ENCODE data around the gene KRTAP2-4.
"Not testable (repeated sequence)": the region's sequence is repeated elsewhere in the genome, so short reads cannot be mapped to it uniquely, and the experiment has no call there.

KRTAP2-4 gene

DNA sequence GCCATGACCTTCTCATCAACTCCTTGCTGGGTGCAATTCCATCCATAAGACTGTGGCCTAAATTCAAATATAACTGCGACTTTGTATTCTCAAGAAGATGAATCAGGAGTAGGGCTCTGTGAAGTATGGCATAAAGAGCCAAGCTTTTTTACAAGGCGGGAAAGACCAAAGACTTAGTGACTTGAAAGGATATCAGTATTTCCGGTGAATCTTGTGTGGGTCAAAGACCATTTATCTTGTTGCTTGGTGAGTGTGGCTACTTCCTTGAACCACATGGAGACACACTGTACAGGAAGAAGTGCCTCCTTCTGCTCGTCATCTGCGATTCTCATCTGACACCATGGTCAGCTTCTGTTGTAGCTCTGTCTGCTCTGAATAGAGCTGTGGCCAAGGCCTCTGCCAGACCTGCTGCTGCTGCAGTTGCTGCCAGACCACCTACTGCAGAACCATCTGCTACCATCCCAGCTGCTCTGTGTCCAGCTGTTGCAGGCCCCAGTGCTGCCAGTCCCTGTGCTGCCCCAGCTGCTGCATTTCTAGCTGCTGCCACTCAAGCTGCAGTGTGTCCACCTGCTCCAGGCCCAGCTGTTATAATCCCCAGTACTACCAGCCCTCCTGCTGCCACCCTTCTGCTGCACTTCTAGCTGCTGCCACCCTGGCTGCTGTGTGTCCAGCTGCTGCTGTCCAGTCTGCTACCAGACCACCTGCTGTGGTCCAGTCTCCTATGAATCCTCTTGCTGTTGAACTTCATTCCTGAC, 6.1 kb upstream of the KRTAP2-4 start:
- no peak for DNase-seq

DNA sequence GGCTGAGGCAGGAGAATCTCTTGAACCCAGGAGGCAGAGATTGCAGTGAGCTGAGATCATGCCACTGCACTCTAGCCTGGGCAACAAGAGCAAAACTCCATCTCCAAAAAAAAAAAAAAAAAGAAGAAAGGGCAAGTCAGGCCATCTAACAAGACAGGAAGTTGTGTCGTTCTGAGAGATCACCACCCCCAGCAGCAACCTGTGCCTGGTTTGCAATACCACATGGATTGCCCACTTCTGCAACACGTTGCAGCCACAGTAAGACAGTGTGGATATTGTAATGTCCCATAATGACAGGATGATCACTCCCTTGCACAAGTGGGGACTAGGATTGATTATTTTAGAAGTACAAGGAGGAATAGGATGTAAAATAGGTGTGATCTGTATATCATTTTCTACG, 3.4 kb upstream of the KRTAP2-4 start:
- no peak for DNase-seq

DNA sequence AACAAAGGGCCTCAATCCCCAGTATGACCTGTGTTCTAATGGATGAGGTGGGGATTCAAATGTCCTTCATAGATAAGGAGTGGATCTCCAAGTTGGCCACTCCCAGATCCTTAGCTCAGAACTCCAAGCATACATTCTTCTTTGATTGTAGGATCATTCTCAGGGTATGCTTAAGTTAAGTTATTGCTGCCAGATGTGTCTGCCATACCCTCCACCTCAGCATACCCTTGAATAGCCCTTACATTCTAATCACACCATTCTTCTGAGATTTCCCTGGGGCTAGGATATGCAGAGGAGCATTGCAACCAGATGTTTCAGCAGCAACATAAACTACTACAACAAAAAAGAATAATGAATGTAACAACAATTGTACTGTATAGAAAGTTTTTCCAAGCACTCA, 1.6 kb upstream of the KRTAP2-4 start:
- no peak for DNase-seq

DNA sequence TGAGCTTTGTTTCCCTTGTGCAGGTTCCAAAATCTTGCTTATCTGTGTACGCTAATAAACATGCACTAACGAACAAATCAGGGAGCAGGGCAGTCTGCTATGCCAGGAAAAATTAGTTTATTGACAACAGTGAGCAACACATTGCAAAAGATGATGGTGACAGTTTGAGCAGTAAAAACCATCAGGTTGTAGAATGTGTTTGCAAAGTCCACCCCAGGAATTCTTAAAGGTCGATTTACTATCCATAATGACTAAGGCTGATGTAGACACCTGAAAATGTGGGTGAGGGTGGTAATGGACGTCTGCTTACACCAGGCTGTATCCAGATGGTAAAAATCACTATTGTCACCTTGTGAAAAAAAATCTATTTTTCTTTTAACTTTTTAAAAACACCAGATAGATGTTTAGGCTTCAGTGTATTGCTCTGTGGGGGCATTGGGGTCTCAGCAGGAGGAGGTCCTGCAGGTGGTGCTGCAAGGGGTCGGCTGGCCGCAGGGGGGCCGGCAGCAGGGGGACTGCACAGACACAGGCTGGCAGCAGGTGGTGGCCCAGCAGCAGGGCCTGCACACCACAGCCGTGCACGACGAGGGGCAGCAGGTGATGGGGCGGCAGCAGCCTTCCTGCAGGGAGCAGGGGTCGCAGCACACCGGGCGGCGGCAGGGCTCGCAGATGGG, 526 bp downstream of the KRTAP2-4 start:
- DNase-seq, result not testable (repeated sequence)

DNA sequence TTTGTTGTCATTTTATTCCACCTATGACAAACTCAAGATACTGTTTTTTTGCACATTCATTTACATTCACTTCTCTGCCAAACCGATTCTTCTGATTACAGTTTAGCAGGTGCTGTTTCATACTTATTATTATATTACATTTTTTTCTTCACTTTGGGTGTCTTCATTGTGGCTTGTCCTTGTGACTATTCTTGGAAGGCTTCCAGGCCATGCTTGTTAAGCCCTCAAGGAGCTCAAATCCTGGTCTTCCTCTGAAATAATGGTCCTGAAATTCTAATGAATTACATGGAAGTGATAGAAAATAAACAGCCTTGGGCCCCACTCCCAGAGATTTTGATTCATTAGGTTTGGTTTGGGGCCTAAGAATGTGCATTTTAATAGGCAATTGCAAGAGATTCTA, 1.4 kb downstream of the KRTAP2-4 start:
- no peak for DNase-seq

DNA sequence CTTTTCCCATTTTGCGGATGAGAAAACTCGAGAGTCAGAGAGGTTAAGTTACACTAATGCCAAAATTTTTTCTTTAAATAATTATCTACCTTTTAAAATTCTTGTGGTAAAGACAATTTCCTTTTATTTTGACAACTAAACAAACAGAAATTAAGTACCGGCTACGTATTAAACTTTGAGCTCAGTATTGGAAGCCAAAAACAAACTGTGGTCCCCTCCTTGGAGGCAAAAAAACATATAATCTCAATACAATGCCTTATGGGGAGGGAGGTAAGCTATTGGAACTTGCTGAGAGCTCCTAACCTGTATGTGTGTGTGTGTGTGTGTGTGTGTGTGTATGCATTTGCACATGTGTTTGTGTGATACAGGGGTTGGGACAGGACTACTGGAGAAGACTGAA, 2.2 kb downstream of the KRTAP2-4 start:
- DNase-seq, result no peak

DNA sequence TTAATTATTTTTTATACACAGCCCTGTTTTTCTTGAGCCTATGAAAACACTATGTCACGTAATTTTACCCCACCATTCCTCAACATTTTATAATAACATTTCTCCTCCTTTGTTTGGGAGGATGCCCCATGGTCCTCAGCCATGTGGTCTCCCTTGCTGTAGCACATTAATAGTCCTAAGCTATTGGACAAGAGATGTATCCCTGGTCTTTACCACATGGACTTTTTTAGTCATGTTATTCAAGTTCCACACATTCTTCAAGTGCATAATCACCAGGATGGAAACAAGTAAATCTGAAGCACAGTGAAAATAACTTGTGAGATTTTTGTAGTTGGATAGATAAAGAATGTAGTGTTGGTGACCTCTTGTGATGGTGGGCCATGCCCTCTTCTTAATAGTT, 3.7 kb downstream of the KRTAP2-4 start:
- no peak for DNase-seq

DNA sequence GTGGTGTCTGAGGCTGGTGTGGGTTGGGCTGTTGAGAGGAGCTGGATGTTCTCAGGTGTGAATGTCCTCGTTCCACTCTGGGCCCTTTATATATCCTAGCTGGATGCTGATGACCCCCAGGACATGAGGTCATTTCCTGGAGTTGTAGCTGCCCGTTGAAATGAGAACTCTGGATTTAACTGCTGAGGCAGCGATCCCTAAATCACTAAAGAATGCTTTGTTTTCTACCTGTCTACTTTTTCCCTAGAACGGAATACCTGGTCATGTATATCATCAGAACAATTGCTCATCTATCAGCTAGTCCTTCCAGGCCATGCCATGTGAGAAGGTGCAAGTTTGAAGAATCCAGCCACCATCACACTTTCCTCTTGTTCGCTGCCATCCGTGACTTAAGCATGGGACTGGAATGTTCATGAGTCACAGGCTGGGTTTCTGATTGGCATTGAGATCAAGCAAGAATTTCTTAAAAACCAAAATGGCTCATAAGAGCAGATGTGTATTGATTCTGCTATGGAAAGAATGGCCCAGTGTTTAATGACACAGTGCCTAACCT, 5.6 kb downstream of the KRTAP2-4 start, which contains the start of gene KRTAP2-3:
TSS of gene KRTAP2-3 (minus strand) at position 63 of the 553 bp plus-strand sequence. CDS start 64 bp downstream, outside the sequence.
- DNase-seq, result no peak

DNA sequence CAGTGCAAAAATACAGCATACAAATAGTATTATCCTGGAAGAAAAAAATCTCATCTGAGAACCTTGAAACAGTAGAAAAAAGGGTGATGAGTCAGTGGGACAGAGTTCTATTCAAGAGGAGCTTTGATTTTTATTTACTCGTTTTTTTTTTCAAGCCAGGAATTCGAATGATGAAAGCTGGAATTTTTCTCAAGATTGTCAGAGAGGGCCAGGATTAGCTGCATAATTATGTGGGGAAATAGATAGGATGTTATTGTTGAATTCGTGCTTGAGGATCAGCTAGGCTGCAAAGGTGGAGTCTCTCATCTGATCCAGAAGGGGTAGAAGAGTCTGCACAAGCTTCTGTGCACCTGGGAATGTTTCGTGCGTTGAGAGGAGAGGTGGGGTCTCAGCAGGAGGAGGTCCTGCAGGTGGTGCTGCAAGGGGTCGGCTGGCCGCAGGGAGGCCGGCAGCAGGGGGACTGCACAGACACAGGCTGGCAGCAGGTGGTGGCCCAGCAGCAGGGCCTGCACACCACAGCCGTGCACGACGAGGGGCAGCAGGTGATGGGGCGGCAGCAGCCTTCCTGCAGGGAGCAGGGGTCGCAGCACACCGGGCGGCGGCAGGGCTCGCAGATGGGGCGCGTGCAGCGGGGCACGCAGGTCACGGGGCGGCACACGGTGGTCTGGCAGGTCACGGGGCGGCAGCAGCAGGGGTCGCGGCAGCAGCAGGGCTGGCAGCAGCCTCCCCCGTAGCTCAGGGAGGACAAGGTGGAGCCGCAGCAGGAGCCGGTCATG, 6.2 kb downstream of the KRTAP2-4 start:
- DNase-seq, result not testable (repeated sequence)

DNA sequence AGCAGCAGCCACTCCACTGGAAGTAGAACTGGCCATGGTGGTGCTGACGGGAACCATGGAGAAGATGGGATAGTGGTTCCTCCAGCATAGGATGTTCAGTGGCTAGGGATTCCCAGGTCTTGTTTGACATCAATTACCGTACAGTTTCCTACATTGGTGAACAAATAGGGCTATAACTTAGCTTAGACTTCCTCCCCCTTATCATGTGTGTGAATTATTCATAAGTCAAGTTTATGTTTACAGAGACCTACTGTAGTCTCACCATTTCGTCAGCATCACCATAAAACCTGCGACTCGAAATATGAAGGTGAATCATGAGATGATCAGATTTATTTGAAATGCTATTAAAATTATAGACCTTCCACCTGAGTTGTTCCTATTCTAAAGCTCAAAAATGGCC, 6.9 kb downstream of the KRTAP2-4 start:
- no peak for DNase-seq

DNA sequence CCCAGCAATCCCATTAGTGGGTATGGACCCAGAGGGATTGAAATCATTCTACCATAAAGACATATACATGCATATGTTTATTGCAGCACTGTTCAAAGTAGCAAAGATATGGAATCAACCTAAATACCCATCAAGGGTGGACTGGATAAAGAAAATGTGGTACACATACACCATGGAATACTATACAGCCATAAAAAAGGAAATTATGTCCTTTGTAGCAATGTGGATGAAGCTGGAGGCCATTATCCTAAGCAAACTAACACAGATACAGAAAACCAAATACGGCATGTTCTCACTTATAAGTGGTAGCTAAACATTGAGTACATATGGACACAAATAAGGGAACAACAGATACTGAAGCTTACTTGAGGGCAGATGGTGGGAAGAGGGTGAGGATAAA, 8.1 kb downstream of the KRTAP2-4 start:
- DNase-seq, result no peak

DNA sequence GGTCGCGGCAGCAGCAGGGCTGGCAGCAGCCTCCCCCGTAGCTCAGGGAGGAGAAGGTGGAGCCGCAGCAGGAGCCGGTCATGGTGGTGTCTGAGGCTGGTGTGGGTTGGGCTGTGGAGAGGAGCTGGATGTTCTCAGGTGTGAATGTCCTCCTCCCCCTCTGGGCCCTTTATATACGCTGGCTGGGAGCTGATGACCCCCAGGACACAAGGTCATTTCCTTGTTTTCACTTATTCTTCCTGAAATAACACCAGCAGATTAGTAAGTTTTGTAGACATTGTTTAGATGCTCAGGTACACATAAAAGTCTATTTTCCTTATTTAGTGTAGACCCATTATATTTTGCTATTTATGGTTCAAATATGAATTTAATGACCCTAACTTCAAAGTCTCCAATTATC, 10.5 kb downstream of the KRTAP2-4 start, which contains the start of gene KRTAP2-2:
TSS of gene KRTAP2-2 (minus strand) at position 101 of the 400 bp plus-strand sequence. CDS start at position 82, 19 bp downstream.
- DNase-seq, result not testable (repeated sequence)

DNA sequence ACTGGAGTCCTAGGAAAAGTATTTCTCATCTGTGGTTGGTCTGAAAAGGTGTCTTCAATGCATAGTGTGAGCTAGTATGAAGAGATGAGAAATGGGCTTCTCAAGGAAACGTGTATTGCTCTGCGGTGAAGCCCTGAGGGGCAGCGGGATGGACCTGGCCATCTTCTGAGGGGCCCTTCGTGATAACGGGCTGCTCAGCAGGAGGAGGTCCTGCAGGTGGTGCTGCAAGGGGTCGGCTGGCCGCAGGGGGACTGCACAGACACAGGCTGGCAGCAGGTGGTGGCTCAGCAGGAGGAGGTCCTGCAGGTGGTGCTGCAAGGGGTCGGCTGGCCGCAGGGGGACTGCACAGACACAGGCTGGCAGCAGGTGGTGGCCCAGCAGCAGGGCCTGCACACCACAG, 11.1 kb downstream of the KRTAP2-4 start:
- not testable (repeated sequence) for DNase-seq

DNA sequence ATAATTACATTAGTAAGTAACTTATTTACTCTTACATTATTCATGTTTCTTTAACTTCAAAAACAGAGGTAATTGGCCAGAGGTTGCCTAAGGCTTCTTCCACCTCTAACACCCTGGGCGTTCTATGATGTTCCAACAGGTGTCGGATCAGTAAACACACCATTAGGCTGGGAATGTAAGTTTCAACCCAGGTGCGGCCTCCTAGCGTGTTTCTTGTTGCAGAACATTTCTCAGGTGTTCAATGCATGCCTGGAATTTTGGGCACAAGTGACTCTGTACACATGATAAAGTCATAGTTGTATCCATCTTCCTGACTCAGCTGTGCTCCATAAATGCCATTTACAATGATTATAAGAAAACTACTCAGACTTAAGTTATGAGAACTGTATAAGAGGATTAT, 11.7 kb downstream of the KRTAP2-4 start:
- no peak for DNase-seq

DNA sequence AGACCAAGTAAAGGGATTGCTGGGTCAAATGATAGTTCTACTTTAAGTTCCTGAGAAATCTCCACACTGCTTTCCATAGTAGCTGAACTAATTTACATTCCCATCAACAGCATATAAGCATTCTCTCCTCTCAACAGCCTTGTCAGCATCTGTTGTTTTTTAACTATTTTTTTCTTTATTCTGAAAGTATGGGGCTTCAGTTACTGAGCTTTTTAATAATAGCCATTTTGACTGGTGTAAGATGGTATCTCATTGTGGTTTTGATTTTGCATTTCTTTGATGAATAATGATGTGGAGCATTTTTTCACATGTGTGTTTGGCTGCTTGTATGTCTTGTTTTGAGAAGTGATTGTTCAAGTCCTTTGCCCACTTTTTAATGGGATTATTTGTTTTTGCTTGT, 13.1 kb downstream of the KRTAP2-4 start:
- no peak for DNase-seq

DNA sequence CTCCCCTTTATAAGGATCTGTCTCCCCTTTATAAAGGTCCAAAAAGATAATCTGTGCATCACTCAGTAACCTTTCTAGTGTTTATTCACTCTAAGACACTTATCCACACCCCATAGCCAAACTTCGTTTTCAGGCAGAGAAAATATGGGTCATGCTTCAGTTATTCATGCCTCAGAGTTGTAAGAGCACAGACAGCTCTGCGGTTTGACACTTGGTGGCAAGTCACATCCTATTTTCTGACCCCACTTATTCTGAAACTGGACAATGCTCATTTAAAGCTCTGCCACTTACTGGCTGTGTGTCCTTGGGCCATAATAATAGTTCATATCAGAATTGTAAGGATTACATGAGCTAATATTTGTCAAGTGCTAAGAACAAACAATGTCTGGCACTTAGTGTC, 16.6 kb downstream of the KRTAP2-4 start:
- no peak for DNase-seq

DNA sequence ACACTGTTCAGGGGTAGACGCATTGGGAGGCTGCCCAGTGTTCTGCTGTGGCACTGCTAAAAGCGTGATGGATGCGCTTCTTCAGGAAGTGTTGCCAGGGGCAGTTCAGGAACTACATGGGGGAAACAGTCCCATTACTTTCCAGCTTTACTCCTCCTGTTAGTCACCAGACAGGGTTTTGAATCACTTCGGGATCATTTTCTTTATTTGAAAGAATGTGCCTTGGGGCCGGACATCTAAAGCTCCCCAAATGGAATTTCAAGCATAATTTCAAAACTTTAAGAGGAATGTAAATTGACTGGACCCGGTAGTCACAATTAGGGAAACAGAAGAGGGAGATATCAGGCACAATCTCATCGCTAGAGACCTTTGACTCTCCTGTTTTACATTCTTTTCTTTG, 17.2 kb downstream of the KRTAP2-4 start:
- no peak for DNase-seq

DNA sequence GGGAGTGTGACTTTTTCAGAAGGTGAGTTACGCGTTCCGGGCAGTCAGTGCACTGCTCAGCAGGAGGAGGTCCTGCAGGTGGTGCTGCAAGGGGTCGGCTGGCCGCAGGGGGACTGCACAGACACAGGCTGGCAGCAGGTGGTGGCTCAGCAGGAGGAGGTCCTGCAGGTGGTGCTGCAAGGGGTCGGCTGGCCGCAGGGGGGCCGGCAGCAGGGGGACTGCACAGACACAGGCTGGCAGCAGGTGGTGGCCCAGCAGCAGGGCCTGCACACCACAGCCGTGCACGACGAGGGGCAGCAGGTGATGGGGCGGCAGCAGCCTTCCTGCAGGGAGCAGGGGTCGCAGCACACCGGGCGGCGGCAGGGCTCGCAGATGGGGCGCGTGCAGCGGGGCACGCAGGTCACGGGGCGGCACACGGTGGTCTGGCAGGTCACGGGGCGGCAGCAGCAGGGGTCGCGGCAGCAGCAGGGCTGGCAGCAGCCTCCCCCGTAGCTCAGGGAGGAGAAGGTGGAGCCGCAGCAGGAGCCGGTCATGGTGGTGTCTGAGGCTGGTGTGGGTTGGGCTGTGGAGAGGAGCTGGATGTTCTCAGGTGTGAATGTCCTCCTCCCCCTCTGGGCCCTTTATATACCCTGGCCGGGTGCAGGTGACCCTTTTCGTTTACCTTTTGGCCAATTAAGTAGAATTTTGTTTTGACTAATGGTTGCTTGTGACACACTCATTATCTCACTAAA, 18.8 kb downstream of the KRTAP2-4 start, which contains the start of gene KRTAP2-1:
TSS of gene KRTAP2-1 (minus strand) at position 582 of the 731 bp plus-strand sequence. CDS start at position 533, 49 bp downstream.
- DNase-seq, result not testable (repeated sequence)

DNA sequence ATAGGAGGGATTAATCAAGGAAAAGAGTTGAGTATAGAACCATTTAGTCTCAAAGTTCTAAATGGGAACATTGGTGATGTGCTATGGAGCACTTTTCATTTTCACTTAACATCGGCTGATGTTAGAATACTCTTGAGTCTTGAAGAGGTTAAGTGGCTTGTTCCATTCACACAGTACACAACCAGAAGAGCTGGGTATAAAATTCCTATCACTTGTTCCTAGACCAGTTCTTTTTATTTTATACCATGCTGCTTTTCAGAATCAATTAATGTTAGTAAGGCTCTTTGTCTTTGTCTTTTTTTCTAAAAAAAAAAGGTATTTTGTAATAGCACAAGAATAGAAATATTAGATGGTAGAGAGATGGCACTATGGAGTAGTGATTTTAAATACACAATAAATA, 22.7 kb downstream of the KRTAP2-4 start:
- DNase-seq, result no peak

DNA sequence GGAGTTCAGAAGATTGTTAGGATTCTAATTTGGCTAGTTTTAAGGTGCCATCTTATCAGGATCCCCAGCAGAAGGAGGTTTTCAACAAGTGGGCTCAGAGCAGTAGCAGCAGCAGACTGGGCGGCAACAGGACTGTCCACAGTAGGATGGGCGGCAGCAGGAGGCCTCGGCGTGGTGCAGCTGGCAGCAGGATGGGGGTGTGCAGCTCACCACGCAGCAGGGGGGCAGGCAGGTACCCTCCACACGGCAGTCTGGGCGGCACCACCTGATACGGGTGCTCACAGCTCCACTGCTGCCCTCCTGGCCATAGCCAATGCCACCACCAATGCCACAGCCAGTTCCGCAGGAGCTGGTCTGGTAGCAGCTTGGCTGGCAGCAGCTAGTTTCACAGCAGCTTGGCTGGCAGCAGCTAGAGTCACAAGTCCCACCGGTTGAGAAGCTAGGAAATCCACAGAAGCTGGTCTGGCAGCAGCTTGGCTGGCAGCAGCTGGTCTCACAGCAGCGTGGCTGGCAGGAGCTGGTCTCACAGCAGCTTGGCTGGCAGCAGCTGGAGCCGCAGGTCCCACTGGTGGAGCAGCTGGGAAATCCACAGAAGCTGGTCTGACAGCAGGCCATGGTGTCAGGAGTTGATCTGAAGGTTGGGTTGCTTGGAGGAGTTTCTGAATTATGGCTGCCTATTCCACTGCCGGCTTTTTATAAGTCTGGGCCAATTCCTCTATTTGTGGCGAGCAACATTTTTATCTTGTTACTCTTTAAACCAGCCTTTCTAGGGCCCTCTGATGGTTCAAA, 24.7 kb downstream of the KRTAP2-4 start, which contains the start of gene KRTAP1-1:
TSS of gene KRTAP1-1 (minus strand) at position 668 of the 789 bp plus-strand sequence. CDS start at position 615, 53 bp downstream.
- DNase-seq, result not testable (repeated sequence)

DNA sequence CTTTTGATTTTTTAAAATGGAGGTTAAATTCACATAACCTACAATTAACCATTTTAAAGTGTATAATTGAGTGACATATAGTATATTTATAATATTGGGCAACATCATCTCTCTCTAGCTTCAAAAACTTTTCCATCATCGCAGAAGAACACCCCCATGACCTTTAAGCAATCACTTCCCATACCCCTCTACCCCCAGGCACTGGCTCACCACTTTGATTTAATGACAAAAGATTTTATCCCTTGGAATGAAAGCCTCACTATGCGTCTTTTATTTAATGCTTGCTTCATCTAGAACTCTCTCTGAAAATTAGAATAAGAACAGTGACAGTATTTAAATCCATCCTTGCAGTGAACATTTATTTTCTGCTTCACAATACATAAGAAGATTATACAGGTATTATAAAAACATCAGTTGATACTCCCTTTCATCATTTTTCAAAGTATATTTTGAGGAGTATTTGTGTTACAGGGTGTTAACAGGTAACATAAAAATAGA, 27.8 kb downstream of the KRTAP2-4 start:
- no peak for DNase-seq
